GM19328 (cell line): Measurements from ENCODE around the gene ECI2.
"Not testable (repeated sequence)": the region's sequence is repeated elsewhere in the genome, so short reads cannot be mapped to it uniquely, and the experiment has no call there.

Experiments
- ATAC-seq: cut with Tn5 transposase; IDR thresholded peaks from one replicate; pipeline ENCODE4 v1.9.1; 2021; ENCODE audit warnings: mild to moderate bottlenecking, moderate library complexity; ENCODE audit not compliant: unreplicated experiment

ECI2 gene

GRCh38 chr6:4103929-4104328 lies 31.4 kb downstream of the ECI2 start:
- ATAC-seq = no peak

- ATAC-seq = no peak
Observed at GRCh38 chr6:4102687-4103244, 32.6 kb downstream of the ECI2 start.

DNA sequence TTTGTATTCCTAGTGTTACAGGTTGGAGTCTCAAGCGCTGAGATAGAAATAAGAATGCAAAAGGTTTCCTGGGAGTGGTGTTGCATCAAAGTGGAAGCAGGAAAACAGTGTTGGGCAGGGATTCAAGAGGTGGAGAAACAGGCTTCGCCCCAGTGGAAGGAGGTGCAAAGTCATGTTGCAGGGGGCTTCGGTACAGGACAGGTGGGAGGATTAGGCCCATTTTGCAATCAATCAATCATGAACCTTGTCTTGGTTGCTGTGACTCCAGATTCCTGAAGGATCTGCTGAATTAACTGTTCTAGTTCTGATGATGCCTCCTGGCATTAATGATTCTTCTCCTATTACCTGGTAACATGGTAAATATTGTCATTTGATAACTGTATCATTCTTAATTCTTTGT lies 34.1 kb downstream of the ECI2 start:
- ATAC-seq = no peak

- ATAC-seq = no peak
Observed at GRCh38 chr6:4100655-4101054, 34.7 kb downstream of the ECI2 start.

- no peak for ATAC-seq
Observed at GRCh38 chr6:4093288-4093687, 42.1 kb downstream of the ECI2 start.

DNA sequence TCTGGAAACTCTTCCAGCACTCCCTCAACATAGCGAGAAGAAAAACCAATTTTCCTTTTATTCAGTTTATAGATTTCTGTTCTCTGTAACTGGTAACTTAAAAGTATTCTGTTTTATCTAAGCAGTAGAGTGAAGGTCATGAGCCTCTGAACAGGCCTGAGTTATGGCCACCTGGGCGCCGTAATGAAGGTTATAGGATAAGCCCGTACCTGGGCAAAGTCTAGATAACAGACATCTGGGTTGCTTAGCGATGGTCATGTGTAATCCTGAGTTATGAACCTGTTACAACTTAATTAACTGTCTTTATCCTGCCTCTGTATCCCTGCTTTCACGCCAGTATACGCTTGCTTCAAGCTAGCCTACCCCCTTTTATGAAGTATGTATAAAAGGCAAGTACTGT lies 43.4 kb downstream of the ECI2 start:
- no peak for ATAC-seq

- not testable (repeated sequence) for ATAC-seq
Observed at GRCh38 chr6:4090043-4090442, 45.3 kb downstream of the ECI2 start.

DNA sequence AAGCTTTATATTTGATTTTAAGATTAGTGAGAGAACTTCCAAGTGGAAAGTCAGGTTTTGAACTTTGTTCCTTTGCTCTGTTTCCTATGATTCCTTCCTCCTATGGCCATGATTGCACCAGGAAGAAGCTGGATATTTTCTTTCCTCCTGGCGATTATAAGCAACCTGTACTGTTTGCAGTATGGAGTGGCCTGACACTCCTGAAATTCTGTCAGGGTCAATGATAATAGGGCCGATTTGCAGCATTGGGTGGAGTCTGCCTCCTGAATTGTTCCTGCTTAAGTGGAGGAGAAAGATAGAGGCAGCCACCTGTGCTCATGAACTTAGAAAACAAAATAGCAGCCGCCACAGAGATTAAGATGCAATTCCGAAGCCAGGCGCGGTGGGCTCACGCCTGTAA lies 46.7 kb downstream of the ECI2 start:
- ATAC-seq = no peak

GRCh38 chr6:4085332-4085700 lies 50.1 kb downstream of the ECI2 start:
- no peak for ATAC-seq

DNA sequence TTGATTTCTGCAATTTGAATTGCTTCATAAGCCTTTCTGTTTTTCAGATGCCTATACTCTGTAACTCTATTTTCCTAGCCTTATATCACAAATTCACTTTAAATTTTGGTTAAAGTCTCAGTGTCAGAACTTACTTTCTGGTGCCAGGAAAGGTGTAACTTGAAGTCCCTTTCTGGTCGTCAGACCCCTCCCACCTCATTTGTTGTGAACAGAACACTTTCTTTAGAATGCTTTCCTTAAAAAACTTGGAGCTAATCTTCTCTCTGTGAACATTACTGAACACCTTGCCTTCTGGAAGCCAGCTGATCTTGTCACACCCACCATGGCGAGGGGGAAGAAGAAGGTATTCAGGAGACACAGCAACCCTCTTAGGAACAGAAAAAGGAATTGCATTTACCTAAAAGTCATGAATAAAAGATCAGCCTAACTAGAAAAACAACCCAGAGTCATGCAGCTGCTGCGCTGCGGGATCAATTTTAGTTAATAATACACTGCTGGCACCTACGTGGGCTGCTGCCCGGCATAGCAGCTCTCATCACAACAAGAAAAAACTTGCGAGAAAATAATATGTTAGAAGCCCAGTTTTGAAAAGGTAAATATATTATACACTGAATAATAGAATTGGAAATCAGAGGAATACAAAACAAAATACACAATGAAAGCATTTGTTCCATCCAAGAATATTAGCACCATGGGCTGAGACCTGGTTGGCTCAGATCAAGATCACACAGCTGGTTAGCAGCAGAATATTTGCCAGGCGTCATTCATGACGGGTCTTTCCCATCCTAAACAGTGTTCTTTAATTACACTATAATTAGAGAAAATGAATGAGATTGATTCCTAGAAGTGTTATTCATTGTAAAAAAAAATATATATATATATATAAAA lies 50.7 kb downstream of the ECI2 start:
- ATAC-seq = no peak

DNA sequence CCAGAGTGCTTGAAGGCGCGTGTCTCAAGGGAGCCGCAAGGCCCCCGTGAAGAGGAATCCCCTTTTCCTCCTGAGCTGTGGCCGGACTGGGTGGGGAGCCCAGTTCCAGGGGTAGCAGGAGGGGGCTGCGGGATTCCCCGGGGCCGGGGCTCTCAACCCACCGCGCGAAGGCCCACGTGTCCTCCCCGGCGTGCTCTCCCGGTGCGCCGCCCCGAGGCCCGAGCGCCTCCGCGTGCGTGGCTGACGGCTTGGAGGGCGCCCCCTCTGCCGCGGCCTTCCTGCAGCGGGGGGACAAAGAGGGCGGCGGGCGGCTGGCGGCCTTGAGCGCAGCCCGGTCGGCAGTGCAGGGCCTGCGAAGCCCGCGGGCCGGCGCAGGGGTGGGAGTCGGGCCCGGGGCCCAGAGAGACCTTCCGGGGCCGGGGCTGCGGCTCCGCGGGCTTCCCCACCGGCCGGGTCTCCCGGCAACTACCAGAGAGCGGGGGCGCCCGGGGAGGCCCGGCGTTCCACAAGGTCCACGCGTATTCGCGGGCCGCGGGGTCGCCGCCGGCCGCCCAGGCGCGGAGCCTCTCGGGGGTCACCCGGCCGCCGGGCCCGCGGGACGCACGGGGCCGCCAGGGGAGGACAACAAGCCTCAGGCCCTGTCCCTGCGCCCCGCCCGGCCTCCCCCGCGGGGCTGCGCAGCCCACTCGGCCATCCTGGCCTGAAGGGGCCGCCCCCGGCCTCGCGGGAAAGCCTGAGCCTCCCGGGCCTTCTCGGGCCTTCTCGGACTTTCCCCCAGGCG lies 56.5 kb downstream of the ECI2 start, which contains the start of gene FAM217A:
Gene FAM217A, minus strand, starts transcription at position 447 of the 781 bp plus-strand sequence. CDS start 1,723 bp downstream, outside the sequence.
- no peak for ATAC-seq

DNA sequence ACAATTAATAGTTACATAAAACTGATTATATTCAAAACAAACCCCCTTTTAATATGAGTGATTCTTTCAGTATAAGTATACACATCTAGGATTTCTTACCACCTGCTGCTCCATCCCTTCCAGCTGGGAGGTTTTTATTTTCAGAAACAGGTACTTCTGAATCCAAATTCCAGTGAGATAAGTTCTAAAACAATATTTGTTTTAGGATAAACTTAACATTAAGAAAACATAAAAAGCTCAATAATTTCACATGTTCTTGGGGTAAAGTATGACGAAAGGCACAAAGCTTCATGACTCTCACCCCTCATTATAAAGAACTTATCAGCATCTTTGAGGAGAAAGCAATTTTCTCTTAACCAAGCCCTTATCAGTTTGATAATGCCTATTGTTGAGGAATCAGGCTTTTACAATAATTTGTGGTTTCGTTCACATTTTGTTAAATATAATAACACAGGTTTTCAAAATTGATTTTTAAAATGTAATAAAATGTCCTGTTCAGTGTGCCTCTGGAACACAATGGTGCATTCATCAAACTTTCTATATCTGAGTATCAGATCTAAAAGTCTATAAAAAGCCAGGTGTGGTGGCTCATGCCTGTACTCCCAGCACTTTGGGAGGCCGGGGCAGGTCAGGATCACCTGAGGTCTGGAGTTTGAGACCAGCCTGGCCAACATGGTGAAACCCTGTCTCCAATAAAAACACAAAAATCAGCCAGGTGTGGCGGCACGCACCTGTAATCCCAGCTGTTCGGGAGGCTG lies 60.7 kb downstream of the ECI2 start:
- no peak for ATAC-seq

GRCh38 chr6:4071330-4071729 lies 64.0 kb downstream of the ECI2 start:
- ATAC-seq = no peak

- no peak for ATAC-seq
Observed at GRCh38 chr6:4069199-4069598, 66.2 kb downstream of the ECI2 start.

DNA sequence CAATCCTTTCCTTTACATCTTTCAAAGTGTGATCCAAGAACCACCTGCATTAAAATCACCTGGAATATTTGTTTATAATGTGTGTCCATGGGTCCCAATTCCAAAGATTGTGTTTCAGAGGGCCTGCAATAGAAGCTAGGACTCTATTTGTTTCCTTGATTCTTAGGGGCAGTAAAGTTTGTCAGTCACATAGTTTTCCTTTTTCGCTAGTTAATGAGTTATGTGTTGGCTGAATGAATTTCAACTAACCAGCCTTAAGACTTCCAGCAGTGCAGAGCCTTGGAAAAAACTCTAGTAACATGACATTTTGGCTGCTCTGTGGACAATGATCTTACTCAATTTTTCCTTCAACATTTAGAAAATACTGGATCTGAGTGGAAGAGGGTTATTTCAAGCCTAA lies 67.7 kb downstream of the ECI2 start:
- ATAC-seq = no peak

- no peak for ATAC-seq
Observed at GRCh38 chr6:4066029-4066755, 69.2 kb downstream of the ECI2 start.
